Measurements from ENCODE around the gene BRCA2.

BRCA2 gene

DNA sequence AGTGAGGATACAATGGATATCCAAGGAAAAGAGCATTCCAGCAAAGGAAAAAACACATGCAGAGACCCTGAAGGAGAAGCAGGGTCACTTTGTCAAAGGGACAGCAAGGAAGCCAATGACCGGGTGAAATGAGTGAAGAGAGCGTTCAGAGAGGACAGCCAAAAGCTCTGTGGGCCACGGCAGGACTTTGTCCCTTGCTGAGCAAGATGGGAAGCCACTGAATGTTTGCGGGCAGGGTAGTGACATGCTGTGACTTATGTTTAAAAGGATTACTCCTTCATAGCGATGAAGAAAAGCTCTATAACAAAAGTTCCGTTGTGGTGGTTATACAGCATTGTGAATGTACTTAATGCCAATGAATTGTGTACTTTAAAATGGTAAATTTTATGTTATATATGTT lies 16.6 kb upstream of the BRCA2 start:
- H3K27ac Mint-ChIP-seq: no peak overlapping the region
- peaks cover 1% of the 10 kb centered on the region for H3K27me3 Mint-ChIP-seq
- intact Hi-C loops (cut with micrococcal nuclease): no loop called here
- H3K4me3 Mint-ChIP-seq: no peak overlapping the region
- H3K4me1 Mint-ChIP-seq (ENCODE audit: low read depth): no peaks in the 10 kb centered on the region
- no peaks in the 10 kb centered on the region for H3K9me3 Mint-ChIP-seq
- H3K36me3 Mint-ChIP-seq (ENCODE audit: low read depth): peaks cover 19% of the 10 kb centered on the region

DNA sequence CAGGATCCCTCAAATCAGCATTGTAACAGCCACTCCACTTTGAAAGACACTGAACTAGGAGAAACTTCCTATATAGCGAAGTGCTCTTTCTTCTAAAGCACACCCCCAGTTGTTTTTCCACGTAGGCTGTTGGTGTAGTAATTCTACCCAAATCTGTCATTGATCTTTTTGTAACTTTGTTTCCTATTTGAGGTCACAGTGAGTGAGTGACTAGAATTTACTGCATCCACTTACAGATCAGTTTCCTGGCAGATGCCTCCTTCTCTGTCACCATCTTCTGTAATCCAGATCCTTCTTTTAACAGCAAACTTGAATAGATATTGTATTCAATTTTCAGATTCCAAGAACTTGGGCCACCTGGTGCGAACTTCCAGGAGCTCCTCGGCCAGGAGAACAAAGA lies 15.4 kb upstream of the BRCA2 start:
- Mint-ChIP-seq H3K27me3 (peaks cover 1% of the 10 kb centered on the region), H3K36me3 (ENCODE audit: low read depth) (peaks cover 13% of the 10 kb centered on the region), H3K4me3 (no peak overlapping the region), H3K27ac (no peak overlapping the region), H3K4me1 (ENCODE audit: low read depth) (no peaks in the 10 kb centered on the region), H3K9me3 (no peaks in the 10 kb centered on the region)
- intact Hi-C loops (cut with micrococcal nuclease): loop anchor here (10.0 kb wide), 1 partner anchor 475 kb away; no protein-coding TSS in a partner anchor

DNA sequence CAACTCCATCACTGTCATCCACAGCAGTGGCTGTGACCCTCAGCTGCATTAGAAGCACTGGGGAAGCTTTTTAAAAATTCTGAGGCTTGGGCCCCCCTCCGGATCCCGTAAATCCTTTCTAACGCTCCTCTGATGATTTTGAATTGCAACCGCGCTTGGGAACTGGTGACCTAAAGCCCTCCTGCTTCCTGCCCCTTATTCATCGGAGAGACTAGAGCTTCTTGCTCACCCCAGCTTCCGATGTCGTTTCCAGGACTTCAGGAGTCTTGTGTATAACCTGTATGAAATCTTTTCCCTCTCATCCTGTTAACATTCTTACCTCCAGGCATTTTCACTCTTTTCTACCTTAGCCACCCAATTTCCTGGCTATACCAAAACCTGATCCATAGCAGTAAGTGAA lies 14.9 kb upstream of the BRCA2 start:
- H3K9me3 Mint-ChIP-seq: no peaks in the 10 kb centered on the region
- no peak overlapping the region for H3K4me3 Mint-ChIP-seq
- no peak overlapping the region for H3K27ac Mint-ChIP-seq
- peaks cover 1% of the 10 kb centered on the region for H3K27me3 Mint-ChIP-seq
- intact Hi-C loops (cut with micrococcal nuclease): loop anchor here (10.0 kb wide), 1 partner anchor 476 kb away; no protein-coding TSS in a partner anchor
- H3K4me1 Mint-ChIP-seq (ENCODE audit: low read depth): no peaks in the 10 kb centered on the region
- H3K36me3 Mint-ChIP-seq (ENCODE audit: low read depth): peaks cover 9% of the 10 kb centered on the region

DNA sequence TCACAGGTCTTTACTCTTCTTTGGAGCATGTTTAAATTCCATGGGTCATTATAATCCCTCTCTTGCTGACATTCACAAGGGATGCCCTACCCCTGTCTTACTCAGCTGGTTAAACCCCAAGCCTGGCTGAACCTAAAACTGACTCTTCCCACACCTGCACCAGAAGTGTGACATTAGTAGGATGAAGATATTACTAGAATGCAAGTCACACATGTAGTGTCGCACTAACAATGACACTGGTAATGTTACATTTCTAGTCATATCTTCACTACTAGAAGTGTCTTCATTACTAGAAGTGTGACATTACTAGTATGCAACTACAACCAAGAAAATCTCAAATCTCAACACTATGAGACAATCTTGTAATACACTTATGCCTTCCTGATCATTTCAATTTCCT lies 14.4 kb upstream of the BRCA2 start:
- H3K27ac Mint-ChIP-seq: no peak overlapping the region
- H3K9me3 Mint-ChIP-seq: no peaks in the 10 kb centered on the region
- H3K4me1 Mint-ChIP-seq (ENCODE audit: low read depth): no peaks in the 10 kb centered on the region
- no peak overlapping the region for H3K4me3 Mint-ChIP-seq
- intact Hi-C loops (cut with micrococcal nuclease): loop anchor here (10.0 kb wide), 1 partner anchor 476 kb away; no protein-coding TSS in a partner anchor
- H3K36me3 Mint-ChIP-seq (ENCODE audit: low read depth): peaks cover 4% of the 10 kb centered on the region
- peaks cover 1% of the 10 kb centered on the region for H3K27me3 Mint-ChIP-seq

DNA sequence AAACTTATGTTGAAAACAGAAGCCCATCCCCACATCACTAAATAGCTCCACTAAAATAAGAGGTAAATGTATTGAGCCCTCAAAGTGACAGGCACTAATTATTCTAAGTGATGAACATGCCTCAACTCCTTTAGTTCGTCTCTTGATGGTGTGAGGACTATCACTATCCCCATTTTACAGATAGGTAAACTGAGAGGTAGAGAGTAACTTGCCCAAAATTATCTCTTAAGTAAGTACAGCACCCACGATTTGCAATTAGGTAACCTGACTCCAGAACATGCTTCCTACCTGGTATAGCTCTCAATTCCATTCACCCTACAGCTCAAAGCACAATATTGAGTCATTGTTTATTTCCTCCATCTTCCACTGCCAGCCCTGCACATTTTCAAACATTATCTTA lies 12.8 kb upstream of the BRCA2 start:
- intact Hi-C loops (cut with micrococcal nuclease): loop anchor here (10.0 kb wide), 1 partner anchor 478 kb away; no protein-coding TSS in a partner anchor
- H3K4me3 Mint-ChIP-seq: no peak overlapping the region
- H3K9me3 Mint-ChIP-seq: no peaks in the 10 kb centered on the region
- H3K4me1 Mint-ChIP-seq (ENCODE audit: low read depth): no peaks in the 10 kb centered on the region
- H3K36me3 Mint-ChIP-seq (ENCODE audit: low read depth): no peaks in the 10 kb centered on the region
- peaks cover 1% of the 10 kb centered on the region for H3K27me3 Mint-ChIP-seq
- no peak overlapping the region for H3K27ac Mint-ChIP-seq

DNA sequence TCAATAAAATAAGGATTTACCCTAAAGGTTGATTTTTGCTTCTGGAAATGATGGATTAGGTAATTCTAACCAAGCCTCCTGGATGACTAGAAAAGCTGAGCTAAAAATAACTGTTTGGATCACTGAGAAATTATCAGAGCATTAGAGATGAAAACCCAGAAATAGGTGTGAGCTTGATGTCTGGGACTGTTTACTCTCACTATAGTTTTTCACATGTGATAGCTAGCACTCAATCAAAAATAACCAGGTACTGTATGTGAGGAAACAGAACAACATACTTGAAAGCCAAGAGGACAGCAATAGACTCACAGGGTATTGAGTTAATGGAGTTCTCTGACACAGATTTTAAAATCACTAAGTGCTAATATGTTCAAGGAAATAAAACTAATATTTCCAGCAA lies 9.7 kb upstream of the BRCA2 start:
- H3K27me3 Mint-ChIP-seq: no peaks in the 10 kb centered on the region
- H3K4me1 Mint-ChIP-seq (ENCODE audit: low read depth): peaks cover 10% of the 10 kb centered on the region
- H3K36me3 Mint-ChIP-seq (ENCODE audit: low read depth): no peaks in the 10 kb centered on the region
- intact Hi-C loops (cut with micrococcal nuclease): loop anchor here (5.0 to 10.0 kb wide), 3 partner anchors 52 to 481 kb away; no protein-coding TSS in a partner anchor
- no peak overlapping the region for H3K27ac Mint-ChIP-seq
- no peaks in the 10 kb centered on the region for H3K9me3 Mint-ChIP-seq
- H3K4me3 Mint-ChIP-seq: no peak overlapping the region

DNA sequence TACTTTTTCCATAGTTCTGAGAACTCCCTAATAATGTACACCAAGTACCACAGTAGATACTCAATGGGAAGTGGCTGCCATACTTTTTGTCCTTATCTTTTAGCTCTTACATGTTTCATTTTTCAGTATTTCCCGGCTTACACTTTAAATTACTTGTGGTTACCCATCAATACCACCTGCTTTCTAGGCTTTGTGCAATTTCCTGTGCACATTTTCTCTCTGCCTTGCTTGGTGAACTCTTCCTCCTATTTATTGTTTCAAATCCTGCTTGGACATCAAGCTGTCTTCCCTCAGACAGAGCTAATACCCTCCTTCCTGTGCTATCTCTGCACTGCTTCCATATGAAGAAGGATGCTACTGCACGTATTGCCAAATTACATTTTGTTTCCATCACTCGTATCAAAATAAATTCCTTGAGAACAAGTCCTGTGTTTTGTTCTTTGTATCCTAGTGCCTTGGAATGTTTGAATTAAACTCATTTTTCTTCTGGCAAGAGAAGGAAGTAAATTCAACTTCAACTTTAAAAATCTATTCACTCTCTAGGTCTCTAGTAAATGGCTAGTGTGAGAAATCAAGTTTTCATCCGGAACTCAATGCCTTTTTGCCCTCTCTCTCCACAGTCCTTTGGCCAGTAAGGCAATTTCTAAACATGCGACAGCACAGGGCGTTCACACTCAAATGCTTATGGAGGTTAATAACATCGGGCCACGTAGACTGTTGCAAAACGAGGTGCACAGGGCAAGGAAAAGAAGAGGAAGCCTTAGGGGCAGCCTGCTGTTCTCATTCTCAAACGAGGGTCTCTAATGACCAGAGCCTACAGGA lies 5.8 kb upstream of the BRCA2 start:
- Mint-ChIP-seq H3K36me3 (ENCODE audit: low read depth) (no peaks in the 10 kb centered on the region), H3K27ac (peak overlapping the region; percentile 27), H3K4me3 (peak overlapping the region; percentile 48), H3K9me3 (no peaks in the 10 kb centered on the region), H3K4me1 (ENCODE audit: low read depth) (peaks cover 14% of the 10 kb centered on the region), H3K27me3 (no peaks in the 10 kb centered on the region)
- intact Hi-C loops (cut with micrococcal nuclease): loop anchor here (5.0 to 10.0 kb wide), 5 partner anchors 48 to 485 kb away; partner anchors contain the start of gene FRY

DNA sequence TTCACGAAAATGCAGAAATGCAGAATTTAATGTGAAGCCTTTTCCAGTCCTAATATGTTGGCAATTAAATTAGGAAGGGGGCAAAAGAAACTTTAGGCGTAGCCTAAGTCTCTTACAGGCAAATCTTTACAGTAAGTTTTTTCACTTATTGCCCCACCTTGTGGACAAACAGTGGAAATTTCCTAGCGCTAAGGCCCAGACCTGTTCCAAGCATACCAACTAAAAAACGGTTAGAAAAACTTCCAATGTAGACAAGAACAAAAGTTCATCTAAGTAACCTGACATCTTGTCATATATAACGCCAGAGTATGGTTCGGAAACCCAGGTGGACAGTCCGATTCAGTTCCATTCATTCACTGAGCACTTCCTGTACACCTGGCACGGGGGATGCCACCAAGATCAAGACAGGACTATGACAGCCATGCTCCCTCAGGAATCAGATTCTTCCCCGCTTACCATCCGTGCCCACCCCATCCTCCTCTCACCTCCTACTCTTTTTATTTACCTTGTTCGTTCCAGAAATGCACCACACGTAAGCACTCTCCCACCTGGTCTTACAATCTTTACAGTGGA lies 5.1 kb upstream of the BRCA2 start:
- H3K27ac Mint-ChIP-seq: peak overlapping the region; percentile 27
- peaks cover 2% of the 10 kb centered on the region for H3K36me3 Mint-ChIP-seq (ENCODE audit: low read depth)
- intact Hi-C loops (cut with micrococcal nuclease): loop anchor here (5.0 to 10.0 kb wide), 2 partner anchors 275 to 403 kb away; partner anchors contain the start of gene FRY
- no peaks in the 10 kb centered on the region for H3K9me3 Mint-ChIP-seq
- no peaks in the 10 kb centered on the region for H3K27me3 Mint-ChIP-seq
- H3K4me1 Mint-ChIP-seq (ENCODE audit: low read depth): peaks cover 20% of the 10 kb centered on the region
- peak overlapping the region; percentile 48 for H3K4me3 Mint-ChIP-seq

DNA sequence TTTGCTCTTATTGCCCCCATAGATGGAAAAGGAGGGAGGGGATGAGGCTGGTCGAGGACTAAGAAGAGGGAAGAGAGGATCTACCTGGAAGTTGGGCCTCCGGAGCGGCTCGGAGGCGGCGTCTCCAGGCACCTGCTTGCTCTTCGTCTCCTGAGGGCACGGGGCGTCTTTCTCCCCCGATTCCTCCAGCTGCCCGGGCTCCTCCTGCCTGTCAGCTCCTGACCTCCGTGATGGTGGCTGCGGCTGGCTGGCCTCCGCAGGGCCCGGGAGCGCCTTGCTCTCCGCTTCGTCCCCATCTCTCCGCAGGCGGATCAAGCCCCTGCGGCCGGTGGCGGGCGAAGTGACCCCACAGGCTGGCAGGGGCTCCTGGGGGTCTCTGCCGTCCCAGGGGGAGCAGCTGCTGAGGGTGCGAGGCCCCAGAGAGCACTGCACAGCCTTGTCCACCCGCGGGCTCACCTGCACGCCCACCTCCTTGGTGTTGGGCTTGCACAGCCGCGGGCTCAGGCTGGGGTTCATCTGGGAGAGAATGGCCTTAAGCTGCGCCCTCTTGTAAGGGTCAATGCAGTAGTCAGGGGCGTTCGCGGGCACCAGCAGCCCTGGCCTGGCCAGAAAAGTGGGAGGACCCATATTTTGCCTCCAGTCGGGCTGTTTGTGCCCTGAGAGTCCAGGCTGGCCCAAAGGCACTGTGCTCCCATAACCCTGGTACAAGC lies 4.0 kb upstream of the BRCA2 start:
- H3K9me3 Mint-ChIP-seq: no peaks in the 10 kb centered on the region

DNA sequence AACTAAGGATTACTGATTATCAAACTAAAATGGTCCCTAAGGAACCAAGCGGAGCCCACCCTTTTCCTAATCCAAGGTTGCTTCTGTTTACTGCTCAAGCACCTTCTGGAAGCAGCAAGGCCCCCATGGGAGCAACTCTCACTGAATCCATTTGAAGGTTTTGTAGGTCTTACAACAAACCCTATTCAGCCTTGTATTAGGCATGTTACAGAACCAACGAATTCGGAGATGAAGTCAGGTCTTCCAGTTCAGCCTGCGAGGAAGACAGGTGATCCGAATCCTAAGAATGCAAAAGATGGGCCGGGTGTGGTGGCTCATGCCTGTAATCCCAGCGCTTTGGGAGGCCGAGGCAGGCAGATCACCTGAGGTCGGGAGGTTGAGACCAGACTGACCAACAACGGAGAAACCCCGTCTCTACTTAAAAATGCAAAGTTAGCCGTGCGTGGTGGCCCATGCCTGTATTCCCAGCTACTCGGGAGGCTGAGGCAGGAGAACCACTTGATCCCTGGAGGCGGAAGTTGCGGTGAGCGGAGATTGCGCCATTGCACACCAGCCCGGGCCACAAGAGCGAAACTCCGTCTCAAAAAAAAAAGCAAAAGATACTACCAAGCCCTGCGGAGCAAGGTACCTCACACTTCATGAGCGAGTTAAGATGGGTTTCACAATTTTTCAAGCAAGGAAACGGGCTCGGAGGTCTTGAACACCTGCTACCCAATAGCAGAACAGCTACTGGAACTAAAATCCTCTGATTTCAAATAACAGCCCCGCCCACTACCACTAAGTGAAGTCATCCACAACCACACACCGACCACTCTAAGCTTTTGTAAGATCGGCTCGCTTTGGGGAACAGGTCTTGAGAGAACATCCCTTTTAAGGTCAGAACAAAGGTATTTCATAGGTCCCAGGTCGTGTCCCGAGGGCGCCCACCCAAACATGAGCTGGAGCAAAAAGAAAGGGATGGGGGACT lies 754 bp upstream of the BRCA2 start:
- Mint-ChIP-seq H3K4me3 (peak overlapping the region; percentile 95), H3K27ac (peak overlapping the region; percentile 100), H3K36me3 (ENCODE audit: low read depth) (peaks cover 9% of the 10 kb centered on the region), H3K27me3 (no peaks in the 10 kb centered on the region), H3K9me3 (no peaks in the 10 kb centered on the region), H3K4me1 (ENCODE audit: low read depth) (peaks cover 15% of the 10 kb centered on the region)
- intact Hi-C loops (cut with micrococcal nuclease): loop anchor here (2.0 to 10.0 kb wide), 4 partner anchors 26 to 407 kb away; partner anchors contain the start of genes FRY and N4BP2L2

More for the DNA sequence above, 4.0 kb upstream of the BRCA2 start:
- Mint-ChIP-seq H3K36me3 (ENCODE audit: low read depth) (peaks cover 9% of the 10 kb centered on the region), H3K4me1 (ENCODE audit: low read depth) (peaks cover 20% of the 10 kb centered on the region), H3K4me3 (no peak overlapping the region), H3K27ac (peak overlapping the region; percentile 34), H3K27me3 (no peaks in the 10 kb centered on the region)
- intact Hi-C loops (cut with micrococcal nuclease): loop anchor here (5.0 to 10.0 kb wide), 2 partner anchors 277 to 404 kb away; partner anchors contain the start of gene FRY

DNA sequence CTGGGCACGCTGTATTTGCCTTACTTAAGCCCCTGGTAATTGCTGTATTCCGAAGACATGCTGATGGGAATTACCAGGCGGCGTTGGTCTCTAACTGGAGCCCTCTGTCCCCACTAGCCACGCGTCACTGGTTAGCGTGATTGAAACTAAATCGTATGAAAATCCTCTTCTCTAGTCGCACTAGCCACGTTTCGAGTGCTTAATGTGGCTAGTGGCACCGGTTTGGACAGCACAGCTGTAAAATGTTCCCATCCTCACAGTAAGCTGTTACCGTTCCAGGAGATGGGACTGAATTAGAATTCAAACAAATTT lies 676 bp downstream of the BRCA2 start:
- peaks cover 25% of the 10 kb centered on the region for H3K4me1 Mint-ChIP-seq (ENCODE audit: low read depth)
- H3K4me3 Mint-ChIP-seq: peak overlapping the region; percentile 95
- intact Hi-C loops (cut with micrococcal nuclease): loop anchor here (10.0 kb wide), 1 partner anchor 281 kb away; the partner anchor contains the start of gene FRY
- no peaks in the 10 kb centered on the region for H3K9me3 Mint-ChIP-seq
- no peaks in the 10 kb centered on the region for H3K27me3 Mint-ChIP-seq
- H3K27ac Mint-ChIP-seq: peak overlapping the region; percentile 100
- H3K36me3 Mint-ChIP-seq (ENCODE audit: low read depth): peaks cover 9% of the 10 kb centered on the region

DNA sequence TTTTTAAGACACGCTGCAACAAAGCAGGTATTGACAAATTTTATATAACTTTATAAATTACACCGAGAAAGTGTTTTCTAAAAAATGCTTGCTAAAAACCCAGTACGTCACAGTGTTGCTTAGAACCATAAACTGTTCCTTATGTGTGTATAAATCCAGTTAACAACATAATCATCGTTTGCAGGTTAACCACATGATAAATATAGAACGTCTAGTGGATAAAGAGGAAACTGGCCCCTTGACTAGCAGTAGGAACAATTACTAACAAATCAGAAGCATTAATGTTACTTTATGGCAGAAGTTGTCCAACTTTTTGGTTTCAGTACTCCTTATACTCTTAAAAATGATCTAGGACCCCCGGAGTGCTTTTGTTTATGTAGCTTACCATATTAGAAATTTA lies 1.2 kb downstream of the BRCA2 start:
- Mint-ChIP-seq H3K27ac (peak overlapping the region; percentile 100), H3K4me3 (no peak overlapping the region), H3K27me3 (no peaks in the 10 kb centered on the region), H3K9me3 (no peaks in the 10 kb centered on the region), H3K36me3 (ENCODE audit: low read depth) (peaks cover 9% of the 10 kb centered on the region), H3K4me1 (ENCODE audit: low read depth) (peaks cover 28% of the 10 kb centered on the region)
- intact Hi-C loops (cut with micrococcal nuclease): loop anchor here (10.0 kb wide), 1 partner anchor 282 kb away; the partner anchor contains the start of gene FRY

Measured in dendritic cell treated with granulocyte-macrophage colony-stimulating factor and Interleukin-4, amounts not matched to agents 40 ng/mL and 50 ng/mL, for 4 days (primary cell).